ENCODE data around the gene DOCK4. TPM values are rescaled to one million over a fixed set of nuclear protein-coding genes. Genes with fewer than 3 reads are reported as not detected.

DOCK4 gene
- total RNA-seq, 4 donors from 2014 or later: 30.8 to 49.8 (median 37.2) TPM

GRCh38 chr7:111872450-111873325 is 333.5 kb downstream of the DOCK4 start:
- Histone ChIP-seq H3K4me3 (no peak overlapping the region), H3K36me3 (peaks cover 0 to 9% (median 0%) of the 10 kb centered on the region in 3 donors), H3K4me1 (peaks cover 0 to 22% (median 0%) of the 10 kb centered on the region in 4 donors), H3K27me3 (no peaks in the 10 kb centered on the region), H3K27ac (no peak overlapping the region), H3K9me3 (no peaks in the 10 kb centered on the region)
- no peak for DNase-seq (ENCODE audit: low spot score in 2 of 2)
- TF ChIP-seq CTCF (IDR thresholded peaks at IDR 0.05): no peak
- no peak for TF ChIP-seq EP300 (IDR thresholded peaks at IDR 0.05)
- TF ChIP-seq POLR2A (IDR thresholded peaks at IDR 0.05): no peak
- 73 to 79% methylated on average over 4 of the region's 4 CpGs for WGBS, 2 donors

DNA sequence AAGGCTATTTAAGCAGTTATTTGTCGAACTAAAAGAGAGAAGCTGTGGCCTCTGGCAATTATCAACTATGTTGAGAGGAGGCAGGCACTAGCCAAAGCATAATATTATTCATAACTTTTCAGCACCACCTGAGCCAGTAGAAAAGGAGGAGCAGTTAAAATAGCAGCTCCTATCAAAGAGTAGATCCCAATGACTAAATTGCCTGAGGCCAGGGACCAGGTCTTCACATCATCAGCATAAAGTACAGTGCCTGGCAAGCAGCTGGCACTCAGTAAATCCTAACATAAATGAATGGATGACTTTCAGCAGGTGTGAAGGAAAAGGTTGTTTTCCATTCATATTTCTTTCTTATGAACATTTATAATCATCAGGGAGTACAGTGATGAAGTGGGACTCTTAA is 334.9 kb downstream of the DOCK4 start:
- Histone ChIP-seq H3K4me3 (no peak overlapping the region), H3K27ac (no peak overlapping the region), H3K9me3 (no peaks in the 10 kb centered on the region), H3K4me1 (peaks cover 0 to 22% (median 0%) of the 10 kb centered on the region in 4 donors), H3K27me3 (no peaks in the 10 kb centered on the region), H3K36me3 (peaks cover 0 to 14% (median 0%) of the 10 kb centered on the region in 3 donors)
- DNase-seq (ENCODE audit: low spot score in 2 of 2): no peak
- TF ChIP-seq CTCF (IDR thresholded peaks at IDR 0.05): no peak
- TF ChIP-seq EP300 (IDR thresholded peaks at IDR 0.05): no peak
- no peak for TF ChIP-seq POLR2A (IDR thresholded peaks at IDR 0.05)
- WGBS, 2 donors: 74 to 77% methylated on average over 1 of the region's 1 CpG

DNA sequence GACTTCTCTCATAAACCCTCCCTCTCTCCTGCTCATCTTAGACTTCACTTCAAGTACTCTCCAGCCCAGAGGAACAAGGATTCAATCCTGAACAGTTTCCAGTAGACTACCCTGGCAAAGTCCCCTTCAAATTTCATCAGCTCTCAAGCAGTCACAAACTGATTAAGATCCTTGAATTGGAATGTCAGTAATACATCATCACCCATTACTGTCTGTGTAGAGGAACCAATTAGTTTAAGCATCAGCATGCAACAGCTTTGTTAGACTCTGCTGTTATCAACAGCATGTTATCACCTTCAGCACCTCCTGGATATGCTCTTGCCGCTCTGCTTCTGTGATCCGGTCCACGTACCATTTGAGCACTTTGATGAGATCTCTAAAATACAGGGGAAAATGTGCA is 336.9 kb downstream of the DOCK4 start:
- Histone ChIP-seq H3K27ac (no peak overlapping the region), H3K36me3 (peaks cover 0 to 22% (median 0%) of the 10 kb centered on the region in 3 donors), H3K9me3 (no peaks in the 10 kb centered on the region), H3K4me1 (peaks cover 0 to 26% (median 0%) of the 10 kb centered on the region in 4 donors), H3K27me3 (no peaks in the 10 kb centered on the region), H3K4me3 (no peak overlapping the region)
- WGBS, 2 donors: 96 to 98% methylated on average over 3 of the region's 3 CpGs
- DNase-seq (ENCODE audit: low spot score in 2 of 2): no peak
- TF ChIP-seq CTCF (IDR thresholded peaks at IDR 0.05) (no peak), POLR2A (IDR thresholded peaks at IDR 0.05) (no peak), EP300 (IDR thresholded peaks at IDR 0.05) (no peak)

DNA sequence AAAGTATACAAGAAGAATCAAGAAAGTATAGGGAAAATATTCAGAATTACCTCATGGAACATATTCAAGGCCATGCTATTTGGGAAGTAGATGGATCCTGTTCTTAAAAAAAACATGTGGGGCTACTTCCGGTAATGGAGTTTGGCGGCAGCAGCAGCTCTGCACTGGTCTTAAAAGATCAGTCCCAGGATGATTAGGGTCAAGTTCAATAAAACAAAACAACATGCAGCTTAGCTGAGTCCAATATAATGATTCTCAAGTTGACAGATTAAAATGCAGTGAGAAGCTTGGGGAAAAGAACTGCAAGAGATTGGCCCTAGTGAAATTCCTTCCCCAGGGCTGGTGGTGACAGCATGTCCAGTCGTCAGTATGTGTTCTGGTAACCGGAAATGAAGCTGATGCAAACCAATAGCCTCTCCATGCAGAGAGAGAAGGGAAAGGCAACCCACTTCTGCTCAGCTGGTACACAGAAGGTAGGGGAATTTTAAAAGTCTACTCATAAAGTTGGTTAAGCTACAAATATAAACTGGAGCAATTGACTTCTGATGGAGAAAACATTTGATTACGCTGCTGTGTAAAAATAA is 338.8 kb downstream of the DOCK4 start:
- 62 to 69% methylated on average over 5 of the region's 5 CpGs for WGBS, 2 donors
- no peak overlapping the region for H3K4me3 ChIP-seq
- peaks cover 0 to 14% (median 0%) of the 10 kb centered on the region in 4 donors for H3K4me1 ChIP-seq
- TF ChIP-seq POLR2A (IDR thresholded peaks at IDR 0.05): no peak
- no peak for TF ChIP-seq CTCF (IDR thresholded peaks at IDR 0.05)
- no peak for TF ChIP-seq EP300 (IDR thresholded peaks at IDR 0.05)
- H3K9me3 ChIP-seq: no peaks in the 10 kb centered on the region
- H3K36me3 ChIP-seq: peaks cover 0 to 34% (median 0%) of the 10 kb centered on the region in 3 donors
- DNase-seq (ENCODE audit: low spot score in 2 of 2): no peak
- no peaks in the 10 kb centered on the region for H3K27me3 ChIP-seq
- no peak overlapping the region for H3K27ac ChIP-seq

DNA sequence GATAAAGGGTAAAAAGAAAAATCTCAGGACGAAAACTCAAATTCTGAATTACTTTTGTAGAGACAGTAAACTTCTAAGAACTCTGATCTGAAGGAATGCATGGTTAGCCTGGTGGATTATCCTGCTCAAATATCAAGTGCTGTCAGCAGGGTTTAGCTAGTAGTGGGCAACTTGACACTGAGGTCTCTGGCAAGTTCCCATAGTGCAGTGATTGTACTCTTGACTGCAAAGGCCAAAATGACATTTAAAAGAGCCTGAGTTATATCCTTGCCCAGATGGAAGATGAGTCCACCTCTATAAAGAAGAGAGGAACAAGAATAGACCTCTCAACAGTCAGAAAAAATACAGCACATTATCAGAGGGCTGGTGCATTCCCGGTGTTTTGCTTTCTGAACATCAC is 339.4 kb downstream of the DOCK4 start:
- peaks cover 0 to 40% (median 0%) of the 10 kb centered on the region in 3 donors for H3K36me3 ChIP-seq
- WGBS, 2 donors: 76 to 88% methylated on average over 2 of the region's 2 CpGs
- no peaks in the 10 kb centered on the region for H3K27me3 ChIP-seq
- no peak for DNase-seq (ENCODE audit: low spot score in 2 of 2)
- no peaks in the 10 kb centered on the region for H3K9me3 ChIP-seq
- H3K4me3 ChIP-seq: no peak overlapping the region
- no peak overlapping the region for H3K27ac ChIP-seq
- no peak for TF ChIP-seq CTCF (IDR thresholded peaks at IDR 0.05)
- TF ChIP-seq EP300 (IDR thresholded peaks at IDR 0.05): no peak
- TF ChIP-seq POLR2A (IDR thresholded peaks at IDR 0.05): no peak
- peaks cover 0 to 14% (median 0%) of the 10 kb centered on the region in 4 donors for H3K4me1 ChIP-seq
